H1 (cell line): ENCODE measurements around the gene JAKMIP1. TPM values are rescaled to one million over a fixed set of nuclear protein-coding genes. Genes with fewer than 3 reads are reported as not detected.

Source experiments
- CBX5 ChIP-seq: fragments of 300-800, 300-1000 bp; sonication (generic); IDR thresholded peaks from 2 replicates; pipeline ENCODE4 v1.7.1; 2016; ENCODE audit warnings: antibody characterized with exemption, low read length, low read depth
- CBX8 ChIP-seq: fragments of 300-800, 300-1000 bp; sonication (generic); IDR thresholded peaks from 2 replicates; pipeline ENCODE4 v1.7.1; 2016; ENCODE audit warnings: low read depth, low read length, borderline replicate concordance
- KDM5A ChIP-seq: fragments of 200-600 bp; IDR thresholded peaks from 2 replicates; pipeline ENCODE4 v1.7.1; 2012; ENCODE audit warnings: mild to moderate bottlenecking, low read length, inconsistent platforms, mixed read lengths
- SIRT6 ChIP-seq: IDR thresholded peaks from one replicate; pipeline ENCODE4 v1.7.1; 2012; ENCODE audit warnings: low read length, inconsistent platforms
- SP1 ChIP-seq: IDR thresholded peaks from 2 replicates; pipeline ENCODE4 v1.6.1; 2011; ENCODE audit warnings: low read depth, low read length
- TEAD4 ChIP-seq: IDR thresholded peaks from 2 replicates; pipeline ENCODE4 v1.6.1; 2012; ENCODE audit warnings: low read depth, low read length, inconsistent platforms, mixed read lengths
- polyA plus RNA-seq, 7 experiments: library from polyadenylated mRNA; depleted of rRNA in 3 of 7; stranded (reverse) in 5 of 7; unstranded in 2 of 7; fragments of >200 nt in 5 of 7; fragments of 200-250 nt in 2 of 7; gene quantifications; 1 replicate in 5 of 7; 2 replicates in 1 of 7; 4 replicates in 1 of 7; pipeline versions ENCODE4 v1.2.1 to v1.2.3, GENCODE V29; 2011 to 2013; ENCODE audit warnings: missing spikeins in 2 of 7, mixed read lengths in 2 of 7
- total RNA-seq: library from RNA; stranded (reverse); fragmentation: NEBNext Ultra II Directional; extraction: Animal tissue kit (Norgen Biotek cat#: 25700); gene quantifications from 2 replicates; pipeline ENCODE4 v1.2.1, GENCODE V29; 2021

Gene JAKMIP1
- total and polyA plus RNA-seq, 2 of the 8 experiments (the other 6 are each of a cell fraction or from before 2014, with no cell fraction given), result 2.5 to 4.4 TPM

DNA sequence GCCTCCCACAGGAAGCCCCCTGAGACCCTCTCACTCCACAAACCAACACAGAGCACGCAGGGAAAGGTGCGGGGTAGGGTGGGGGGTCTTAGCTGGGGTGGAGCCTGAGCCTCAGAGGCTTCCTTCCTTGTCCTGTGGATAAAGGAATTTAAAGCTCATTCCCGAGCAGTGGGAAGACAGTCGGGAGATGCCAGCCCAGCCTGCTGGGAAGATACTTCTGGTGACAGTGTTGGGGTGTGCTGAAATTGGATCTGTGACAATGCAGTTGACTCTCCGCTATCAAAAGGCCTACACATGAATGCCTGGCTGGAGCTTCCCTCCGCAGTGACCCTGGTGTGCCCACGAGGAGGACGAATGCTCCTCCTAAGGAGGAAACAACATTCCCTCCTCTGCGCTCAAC lies 45.5 kb downstream of the JAKMIP1 start (continued):
- no peak for TF ChIP-seq CBX8
- TF ChIP-seq KDM5A, result no peak
- no peak for TF ChIP-seq CBX5
- TF ChIP-seq TEAD4, result no peak
- no peak for TF ChIP-seq SIRT6
- TF ChIP-seq SP1, result no peak
